ENCODE measurements around the gene IFI30.
"Not testable (repeated sequence)": the region's sequence is repeated elsewhere in the genome, so short reads cannot be mapped to it uniquely, and the experiment has no call there.

Gene IFI30

GRCh38 chr19:18152817-18153555 is 20.6 kb upstream of the IFI30 start, which contains the start of gene PIK3R2:
Gene PIK3R2 (plus strand): TSS chr19:18153163. CDS start chr19:18155880, 2,717 bp downstream.
- DNase-seq = peak; percentile 98

GRCh38 chr19:18153556-18154134 is 20.0 kb upstream of the IFI30 start:
- no peak for DNase-seq

GRCh38 chr19:18155095-18156087 is 18.2 kb upstream of the IFI30 start:
- DNase-seq = no peak

- no peak for DNase-seq
Observed at GRCh38 chr19:18156268-18156667, 17.3 kb upstream of the IFI30 start.

- peak; percentile 82 for DNase-seq
Observed at GRCh38 chr19:18156841-18157464, 16.7 kb upstream of the IFI30 start.

GRCh38 chr19:18157465-18158063 is 16.0 kb upstream of the IFI30 start:
- peak; percentile 87 for DNase-seq

GRCh38 chr19:18158467-18158866 is 15.1 kb upstream of the IFI30 start:
- DNase-seq = no peak

- not testable (repeated sequence) for DNase-seq
Observed at GRCh38 chr19:18159059-18159616, 14.5 kb upstream of the IFI30 start.

GRCh38 chr19:18159810-18160209 is 13.8 kb upstream of the IFI30 start:
- no peak for DNase-seq

GRCh38 chr19:18160493-18160970 is 13.1 kb upstream of the IFI30 start:
- DNase-seq = no peak

GRCh38 chr19:18160971-18161635 is 12.5 kb upstream of the IFI30 start:
- no peak for DNase-seq

GRCh38 chr19:18161636-18162002 is 12.0 kb upstream of the IFI30 start:
- no peak for DNase-seq

GRCh38 chr19:18164072-18164471 is 9.5 kb upstream of the IFI30 start:
- no peak for DNase-seq

- DNase-seq = no peak
Observed at GRCh38 chr19:18165794-18166544, 7.6 kb upstream of the IFI30 start.

GRCh38 chr19:18167011-18167410 is 6.6 kb upstream of the IFI30 start:
- no peak for DNase-seq

GRCh38 chr19:18167975-18168645 is 5.5 kb upstream of the IFI30 start:
- peak; percentile 5 for DNase-seq

GRCh38 chr19:18168673-18169381 is 4.8 kb upstream of the IFI30 start:
- no peak for DNase-seq

- no peak for DNase-seq
Observed at GRCh38 chr19:18170714-18171255, 2.8 kb upstream of the IFI30 start.
